NCI-H510A (cell line): ENCODE data around the gene ANHX.

ENCODE experiments used
- DNase-seq: peaks from one replicate; lab custom pipeline; 2025; lab: John Stamatoyannopoulos, UW

ANHX gene

DNA sequence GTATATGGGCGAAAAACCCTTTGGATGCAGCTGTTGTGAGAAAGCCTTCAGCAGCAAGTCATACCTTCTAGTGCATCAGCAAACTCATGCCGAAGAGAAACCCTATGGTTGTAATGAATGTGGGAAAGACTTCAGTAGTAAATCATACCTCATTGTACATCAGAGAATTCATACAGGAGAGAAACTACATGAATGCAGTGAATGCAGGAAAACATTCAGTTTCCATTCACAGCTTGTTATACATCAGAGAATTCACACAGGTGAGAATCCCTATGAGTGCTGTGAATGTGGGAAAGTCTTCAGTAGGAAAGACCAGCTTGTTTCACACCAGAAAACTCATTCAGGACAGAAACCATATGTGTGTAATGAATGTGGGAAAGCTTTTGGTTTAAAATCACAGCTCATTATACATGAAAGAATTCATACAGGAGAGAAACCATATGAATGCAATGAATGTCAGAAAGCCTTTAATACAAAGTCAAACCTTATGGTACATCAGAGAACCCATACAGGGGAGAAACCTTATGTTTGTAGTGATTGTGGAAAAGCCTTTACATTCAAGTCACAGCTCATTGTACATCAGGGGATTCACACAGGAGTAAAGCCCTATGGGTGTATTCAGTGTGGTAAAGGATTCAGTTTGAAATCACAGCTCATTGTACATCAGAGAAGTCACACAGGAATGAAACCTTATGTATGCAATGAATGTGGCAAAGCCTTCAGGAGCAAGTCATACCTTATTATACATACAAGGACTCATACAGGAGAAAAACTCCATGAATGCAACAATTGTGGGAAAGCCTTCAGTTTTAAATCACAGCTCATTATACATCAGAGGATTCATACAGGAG, 33.0 kb downstream of the ANHX start:
- no peak for DNase-seq

DNA sequence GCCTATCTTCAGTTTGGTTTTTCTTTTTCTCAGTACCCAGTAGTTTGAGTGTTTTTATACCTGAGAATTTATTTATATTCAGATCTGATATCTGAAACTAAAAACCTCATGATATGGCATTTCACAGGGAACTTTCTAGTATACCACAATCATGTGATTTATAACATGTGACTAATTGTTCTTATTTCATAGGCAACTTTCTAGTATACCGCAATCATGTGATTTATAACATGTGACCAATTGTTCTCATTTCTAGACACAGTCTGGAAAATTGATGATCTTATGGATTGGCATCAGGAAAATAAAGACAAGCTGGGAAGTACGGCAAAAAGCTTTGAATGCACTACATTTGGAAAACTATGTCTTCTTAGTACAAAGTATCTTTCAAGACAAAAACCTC, 33.8 kb downstream of the ANHX start:
- no peak for DNase-seq

DNA sequence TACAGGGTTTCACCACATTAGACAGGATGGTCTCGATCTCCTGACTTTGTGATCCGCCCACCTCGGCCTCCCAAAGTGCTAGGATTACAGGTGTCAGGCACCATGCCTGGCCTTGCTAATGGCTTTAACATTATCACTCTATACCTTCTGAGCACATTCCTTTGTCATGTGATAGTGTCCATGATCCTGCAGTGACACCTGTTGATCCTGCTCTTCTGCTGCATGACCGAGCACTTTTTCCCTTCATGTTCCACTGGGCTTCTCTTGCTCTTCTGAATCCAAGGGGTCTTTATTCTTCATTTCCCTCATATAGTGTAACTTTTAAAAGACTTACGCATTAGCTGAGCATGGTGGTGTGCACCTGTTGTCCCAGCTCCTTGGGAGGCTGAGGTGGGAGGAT, 42.8 kb downstream of the ANHX start:
- no peak for DNase-seq

DNA sequence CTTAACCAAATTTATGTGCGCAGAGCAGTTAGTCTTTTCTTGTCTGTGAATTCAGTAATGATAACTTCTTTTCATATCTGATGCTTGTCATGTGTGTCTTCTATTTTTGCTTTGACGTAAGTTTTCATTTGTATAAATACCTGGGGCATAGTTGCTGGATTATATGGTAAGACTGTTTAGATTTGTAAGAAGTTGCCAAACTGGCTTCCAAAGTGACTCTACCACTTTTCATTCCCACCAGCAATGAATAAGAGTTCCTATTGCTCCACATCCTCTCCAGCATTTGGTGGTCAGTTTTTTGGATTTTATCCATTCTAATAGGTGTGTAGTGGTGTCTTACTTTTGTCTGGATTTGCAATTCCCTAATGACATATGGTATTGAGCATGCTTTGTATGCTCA, 45.5 kb downstream of the ANHX start:
- no peak for DNase-seq

DNA sequence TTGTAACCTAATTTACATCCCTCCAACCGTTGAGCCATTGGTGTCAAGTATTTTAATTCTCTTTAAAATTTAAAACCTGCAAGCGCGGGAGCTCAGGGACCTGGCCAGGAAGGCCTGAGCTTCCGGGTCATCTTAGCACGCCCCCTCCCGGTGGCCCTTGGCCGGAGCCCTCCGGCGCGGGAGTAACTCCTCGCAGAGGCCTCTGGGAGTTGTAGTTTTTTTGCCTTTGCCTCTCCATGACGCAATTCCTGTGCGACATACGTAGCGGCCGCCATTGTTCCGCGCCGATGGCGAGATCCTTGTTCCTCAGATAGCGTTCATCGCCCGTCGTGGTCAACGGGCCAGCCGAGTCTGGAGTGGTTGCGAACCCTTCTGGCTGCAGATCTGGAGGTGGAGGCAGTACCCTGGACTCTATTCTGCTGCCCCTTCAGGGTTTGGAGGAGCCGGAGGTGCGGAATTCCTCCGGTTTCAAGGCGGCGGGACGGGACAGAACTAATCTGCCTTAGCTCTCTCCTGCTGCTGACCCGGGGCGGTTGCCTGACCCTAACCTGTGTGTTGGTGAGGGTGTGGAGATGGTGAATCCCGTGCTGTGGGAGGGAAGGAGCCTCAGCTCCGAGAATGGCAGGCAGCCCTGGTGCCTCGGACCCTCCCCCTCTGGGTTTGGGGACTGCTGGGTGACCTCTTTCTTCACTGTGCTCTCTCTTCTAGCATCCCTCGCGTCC, 54.3 kb downstream of the ANHX start, which contains the start of gene ZNF268:
Gene ZNF268 (plus strand): TSS at position 258 of the 722 bp plus-strand sequence. CDS start 503 bp downstream, outside the sequence.
- peak; percentile 92 for DNase-seq

DNA sequence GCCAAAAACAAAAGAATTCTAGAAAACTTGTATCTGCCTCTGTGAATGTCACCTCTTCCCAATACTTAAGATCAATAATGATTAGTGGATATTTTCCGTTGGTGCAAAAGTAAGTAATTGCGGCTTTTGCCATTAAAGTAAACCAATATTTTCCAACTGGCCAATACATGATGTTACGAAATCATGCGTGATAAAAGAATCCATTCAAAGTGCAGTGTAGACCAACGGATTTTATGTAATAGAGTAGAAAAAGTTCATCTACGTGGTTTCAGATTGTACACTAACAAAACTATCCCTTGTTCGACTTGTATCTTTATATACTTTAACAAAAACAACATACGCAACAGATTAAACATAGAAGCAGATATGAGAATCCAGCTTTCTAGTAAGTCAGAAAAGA, 55.0 kb downstream of the ANHX start:
- DNase-seq: no peak

DNA sequence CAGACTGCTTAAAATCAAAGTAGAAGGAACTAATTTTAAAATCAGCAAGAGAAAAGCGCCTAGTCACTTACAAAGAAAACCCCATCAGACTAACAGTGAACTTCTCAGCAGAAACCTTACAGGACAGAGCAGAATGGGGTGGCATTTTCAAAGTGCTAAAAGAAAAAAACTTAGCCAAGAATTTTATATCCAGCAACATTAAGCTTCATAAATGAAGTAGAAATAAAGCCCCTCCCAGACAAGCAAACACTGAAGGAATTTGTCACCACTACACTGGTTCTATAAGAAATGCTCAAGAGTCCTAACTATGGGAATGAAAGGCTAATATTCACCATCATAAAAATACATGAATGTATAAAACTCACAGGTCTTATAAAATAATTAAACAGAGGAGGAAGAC, 60.8 kb downstream of the ANHX start:
- no peak for DNase-seq

DNA sequence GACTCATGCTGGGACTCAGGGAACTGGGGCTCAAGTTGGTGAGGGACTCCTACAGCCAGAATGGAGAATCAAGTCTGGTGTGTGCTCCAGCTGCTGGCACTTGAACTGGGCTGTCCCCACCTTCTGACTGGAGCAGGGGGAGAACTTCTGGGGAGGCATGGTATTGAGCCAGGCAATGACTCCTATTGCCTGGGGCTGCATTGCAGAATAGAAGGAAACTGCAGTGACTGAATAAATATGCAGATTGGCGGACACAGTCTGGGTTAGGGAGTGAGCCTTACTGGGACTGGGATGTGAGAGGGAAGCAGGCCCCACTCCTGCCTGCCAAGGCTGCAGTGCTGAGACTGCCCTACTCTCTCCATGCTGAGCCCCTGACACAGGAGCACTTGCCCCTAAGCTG, 63.2 kb downstream of the ANHX start:
- DNase-seq: no peak
